ENCODE data around the gene STK39. TPM values are rescaled to one million over a fixed set of nuclear protein-coding genes. Genes with fewer than 3 reads are reported as not detected.

The STK39 gene
- total and polyA plus RNA-seq, 4 donors: 8.5 to 18.7 (median 11.2) TPM

GRCh38 chr2:168254158-168254935 lies 7.0 kb upstream of the STK39 start:
- no peak for ATAC-seq (ENCODE audit: insufficient read depth, low FRiP score)
- no peak overlapping the region for H3K27ac ChIP-seq (ENCODE audit: low read depth in 1 of 2, low read length in 1 of 2)

DNA sequence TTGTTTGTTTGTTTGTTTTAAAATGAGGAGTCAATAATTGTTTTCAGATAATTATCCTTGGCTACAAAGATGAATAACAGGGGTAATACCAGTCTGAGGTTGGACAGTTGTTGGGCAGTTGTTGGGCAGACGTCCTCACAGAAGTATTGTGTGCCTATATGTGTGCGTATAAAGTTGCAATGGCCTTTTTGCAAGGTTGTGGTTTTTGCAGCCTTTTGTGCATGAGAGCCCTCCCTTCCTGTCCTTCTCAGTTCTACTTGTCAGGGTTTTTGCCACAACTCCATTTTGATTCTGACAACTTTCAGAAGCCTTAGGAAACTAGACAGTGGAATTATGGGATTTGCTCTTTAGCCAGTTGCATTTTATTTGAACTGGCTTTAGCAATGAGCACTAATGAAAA lies 6.0 kb upstream of the STK39 start:
- ATAC-seq (ENCODE audit: insufficient read depth, low FRiP score): no peak
- DNase-seq: no peak
- Histone ChIP-seq H3K4me1 (ENCODE audit: control insufficient read depth in 5 of 5, insufficient read depth in 5 of 5, low read length in 5 of 5) (peaks cover 0 to 6% (median 0%) of the 10 kb centered on the region in 5 donors), H3K9ac (ENCODE audit: insufficient read depth in 1 of 2, low read length in 2 of 2) (no peak overlapping the region), H3K9me3 (ENCODE audit: control insufficient read depth in 4 of 4, insufficient read depth in 3 of 4, low read length in 3 of 4) (peaks cover 0 to 2% (median 0%) of the 10 kb centered on the region in 4 donors), H3K27me3 (ENCODE audit: control insufficient read depth in 3 of 3, insufficient read depth in 3 of 3, low read length in 2 of 3) (no peaks in the 10 kb centered on the region), H3K4me3 (no peak overlapping the region), H3K27ac (ENCODE audit: low read depth in 1 of 2, low read length in 1 of 2) (no peak overlapping the region), H3K36me3 (ENCODE audit: control insufficient read depth in 4 of 4, insufficient read depth in 4 of 4, low read length in 4 of 4) (no peaks in the 10 kb centered on the region)
- TF ChIP-seq CTCF (IDR thresholded peaks at IDR 0.05; ENCODE audit: control extremely low read depth, extremely low read depth): no peak
- WGBS, 2 donors: 62 to 91% methylated on average over 2 of the region's 2 CpGs

More at GRCh38 chr2:168254158-168254935, 7.0 kb upstream of the STK39 start:
- no peak for TF ChIP-seq CTCF (IDR thresholded peaks at IDR 0.05; ENCODE audit: control extremely low read depth, extremely low read depth)
- Histone ChIP-seq H3K4me1 (ENCODE audit: control insufficient read depth in 5 of 5, insufficient read depth in 5 of 5, low read length in 5 of 5) (peaks cover 0 to 6% (median 0%) of the 10 kb centered on the region in 5 donors), H3K9me3 (ENCODE audit: control insufficient read depth in 4 of 4, insufficient read depth in 3 of 4, low read length in 3 of 4) (peaks cover 0 to 5% (median under 1%) of the 10 kb centered on the region in 4 donors), H3K4me3 (no peak overlapping the region), H3K36me3 (ENCODE audit: control insufficient read depth in 4 of 4, insufficient read depth in 4 of 4, low read length in 4 of 4) (no peaks in the 10 kb centered on the region), H3K9ac (ENCODE audit: insufficient read depth in 1 of 2, low read length in 2 of 2) (no peak overlapping the region), H3K27me3 (ENCODE audit: control insufficient read depth in 3 of 3, insufficient read depth in 3 of 3, low read length in 2 of 3) (no peaks in the 10 kb centered on the region)
- WGBS, 2 donors: 85 to 86% methylated on average over 3 of the region's 3 CpGs
- DNase-seq: no peak

GRCh38 chr2:168252976-168253375 lies 5.6 kb upstream of the STK39 start:
- no peak for TF ChIP-seq CTCF (IDR thresholded peaks at IDR 0.05; ENCODE audit: control extremely low read depth, extremely low read depth)
- no peak overlapping the region for H3K27ac ChIP-seq (ENCODE audit: low read depth in 1 of 2, low read length in 1 of 2)
- peaks cover 0 to 6% (median 0%) of the 10 kb centered on the region in 5 donors for H3K4me1 ChIP-seq (ENCODE audit: control insufficient read depth in 5 of 5, insufficient read depth in 5 of 5, low read length in 5 of 5)
- H3K36me3 ChIP-seq (ENCODE audit: control insufficient read depth in 4 of 4, insufficient read depth in 4 of 4, low read length in 4 of 4): no peaks in the 10 kb centered on the region
- H3K9ac ChIP-seq (ENCODE audit: insufficient read depth in 1 of 2, low read length in 2 of 2): no peak overlapping the region
- DNase-seq: peak; percentile 34 to 81 (median 73)
- H3K4me3 ChIP-seq: no peak overlapping the region
- no peak for ATAC-seq (ENCODE audit: insufficient read depth, low FRiP score)
- H3K9me3 ChIP-seq (ENCODE audit: control insufficient read depth in 4 of 4, insufficient read depth in 3 of 4, low read length in 3 of 4): no peaks in the 10 kb centered on the region
- no peaks in the 10 kb centered on the region for H3K27me3 ChIP-seq (ENCODE audit: control insufficient read depth in 3 of 3, insufficient read depth in 3 of 3, low read length in 2 of 3)
